OCI-LY3 (cell line): ENCODE data around the gene SHLD2.
"Not testable (repeated sequence)": the region's sequence is repeated elsewhere in the genome, so short reads cannot be mapped to it uniquely, and the experiment has no call there.

Source experiments
- EZH2phosphoT487 ChIP-seq: fragments of 200-600 bp; shearing (Covaris generic); IDR thresholded peaks from 2 replicates; pipeline ENCODE4 v1.6.1; 2018; ENCODE audit warnings: antibody characterized with exemption, mixed run types, low read depth
- TF ChIP-seq, protein P1 (sequence below): fragments of 200-600, 300-600 bp; sonication (generic); IDR thresholded peaks from 2 replicates; pipeline ENCODE4 v1.5.1; 2014; ENCODE audit warnings: antibody characterized with exemption, low read length, low read depth

DNA sequence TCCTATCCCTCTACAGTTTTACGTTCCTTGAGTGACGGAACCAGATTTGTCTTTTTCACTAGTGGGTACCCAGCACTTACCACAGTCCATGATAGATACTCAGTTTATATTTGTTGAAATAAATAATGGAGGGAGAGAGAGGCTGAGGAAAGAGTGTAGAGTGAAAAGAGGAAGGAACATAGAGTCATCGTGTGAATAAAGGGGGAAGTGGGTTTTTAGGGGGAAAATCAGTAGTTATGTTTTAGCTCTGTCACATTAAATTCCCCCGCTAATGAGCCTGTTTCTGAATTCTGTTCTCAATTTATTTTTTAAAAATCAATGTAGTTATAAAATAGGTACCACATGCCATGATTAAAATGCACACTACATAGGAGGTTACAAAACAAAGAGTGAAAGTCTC lies 91.0 kb downstream of the SHLD2 start:
- TF ChIP-seq, protein P1, sequence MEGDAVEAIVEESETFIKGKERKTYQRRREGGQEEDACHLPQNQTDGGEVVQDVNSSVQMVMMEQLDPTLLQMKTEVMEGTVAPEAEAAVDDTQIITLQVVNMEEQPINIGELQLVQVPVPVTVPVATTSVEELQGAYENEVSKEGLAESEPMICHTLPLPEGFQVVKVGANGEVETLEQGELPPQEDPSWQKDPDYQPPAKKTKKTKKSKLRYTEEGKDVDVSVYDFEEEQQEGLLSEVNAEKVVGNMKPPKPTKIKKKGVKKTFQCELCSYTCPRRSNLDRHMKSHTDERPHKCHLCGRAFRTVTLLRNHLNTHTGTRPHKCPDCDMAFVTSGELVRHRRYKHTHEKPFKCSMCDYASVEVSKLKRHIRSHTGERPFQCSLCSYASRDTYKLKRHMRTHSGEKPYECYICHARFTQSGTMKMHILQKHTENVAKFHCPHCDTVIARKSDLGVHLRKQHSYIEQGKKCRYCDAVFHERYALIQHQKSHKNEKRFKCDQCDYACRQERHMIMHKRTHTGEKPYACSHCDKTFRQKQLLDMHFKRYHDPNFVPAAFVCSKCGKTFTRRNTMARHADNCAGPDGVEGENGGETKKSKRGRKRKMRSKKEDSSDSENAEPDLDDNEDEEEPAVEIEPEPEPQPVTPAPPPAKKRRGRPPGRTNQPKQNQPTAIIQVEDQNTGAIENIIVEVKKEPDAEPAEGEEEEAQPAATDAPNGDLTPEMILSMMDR = not testable (repeated sequence)
- not testable (repeated sequence) for TF ChIP-seq EZH2phosphoT487
